ENCODE data around the gene FOSL2.

GRCh38 chr2:28382755-28383154 lies 9.9 kb upstream of the FOSL2 start:
- TF ChIP-seq CTCF (IDR thresholded peaks at IDR 0.05) (no peak), POLR2A (IDR thresholded peaks at IDR 0.05) (no peak)
